HepG2 (cell line): ENCODE results near the gene OFD1. TPM values are rescaled to one million over a fixed set of nuclear protein-coding genes. Genes with fewer than 3 reads are reported as not detected.

Experiments used
- ATAC-seq: fragments of 200-7000 bp; cut with Tn5 transposase; 3 replicates; pipeline ENCODE4 v1.9.1; 2020; ENCODE audit warnings: mild to moderate bottlenecking, moderate library complexity
- BruUV-seq: library from RNA; stranded (reverse); fragments of 400-500 nt; replicated peaks from 2 replicates; lab custom pipeline; 2021; lab: Mats Ljungman, UMichigan
- CTCF ChIA-PET: fragments of 300-600 bp; formaldehyde crosslinking; extraction: SDS; loops from one replicate; lab custom pipeline; 2021; ENCODE audit warnings: low total read pairs, inconsistent platforms, low intra/inter-chr PET ratio; lab: Yijun Ruan, JAX
- POLR2A ChIA-PET: fragments of 350-600 bp; sonication (Branson Sonifier 250); formaldehyde crosslinking; loops from one replicate; lab custom pipeline; 2020; ENCODE audit warnings: antibody characterized with exemption, inconsistent platforms; lab: Yijun Ruan, JAX
- DNase-seq: peaks from one replicate; pipeline ENCODE4 v3.0.0-alpha.2; 2015; ENCODE audit warnings: low spot score
- FAIRE-seq: peaks from 3 replicates; lab custom pipeline; 2011; peaks lifted over from hg19 to GRCh38; lab: Jason Lieb, UNC
- H2AFZ ChIP-seq: one replicate; pipeline ENCODE4 v1.6.1; 2011; ENCODE audit warnings: low read length, inconsistent platforms
- H3K27ac ChIP-seq: fragments of 300-600 bp; 3 replicates; pipeline ENCODE4 v1.8.0; 2011; ENCODE audit warnings: mixed run types, mild to moderate bottlenecking, mixed read lengths, low read length, inconsistent platforms; ENCODE audit not compliant: insufficient read depth; ENCODE audit errors: extremely low read length
- H3K27me3 ChIP-seq, 2 experiments: fragments of 200-600 bp in 1 of 2; 2 replicates in 1 of 2; 3 replicates in 1 of 2; pipeline versions ENCODE4 v1.6.0 to v1.8.0; 2011; ENCODE audit warnings: low read length in 2 of 2, mild to moderate bottlenecking in 2 of 2, moderate library complexity in 2 of 2, inconsistent platforms in 1 of 2; ENCODE audit not compliant: insufficient read depth in 2 of 2, control insufficient read depth in 1 of 2
- H3K36me3 ChIP-seq, 2 experiments: fragments of 200-600 bp in 1 of 2; replicated peaks in 1 of 2; 2 replicates in 1 of 2; 3 replicates in 1 of 2; pipeline versions ENCODE4 v1.5.1 to v1.8.0; 2011; ENCODE audit warnings: low read length in 2 of 2, inconsistent platforms in 1 of 2; ENCODE audit not compliant: insufficient read depth in 2 of 2, control insufficient read depth in 1 of 2
- H3K4me1 ChIP-seq: 2 replicates; pipeline ENCODE4 v1.5.1; 2012; ENCODE audit warnings: low read length, inconsistent platforms; ENCODE audit not compliant: insufficient read depth
- H3K4me2 ChIP-seq: 2 replicates; pipeline ENCODE4 v1.6.0; 2011; ENCODE audit warnings: low read depth, low read length, inconsistent platforms
- H3K4me3 ChIP-seq, 3 experiments: fragments of 200-600 bp in 1 of 3; sonication (generic), shearing (Covaris generic) in 1 of 3; replicated peaks in 1 of 3; 2 replicates each; pipeline ENCODE4 v1.5.1; 2011 to 2016; ENCODE audit warnings: low read length in 3 of 3, inconsistent platforms in 2 of 3, low read depth in 2 of 3, mild to moderate bottlenecking in 2 of 3, control low read depth in 1 of 3, mixed read lengths in 1 of 3; ENCODE audit not compliant: insufficient read depth in 1 of 3
- H3K79me2 ChIP-seq: one replicate; pipeline ENCODE4 v1.6.1; 2011; ENCODE audit warnings: low read length, inconsistent platforms; ENCODE audit not compliant: insufficient read depth
- H3K9ac ChIP-seq: 2 replicates; pipeline ENCODE4 v1.6.0; 2011; ENCODE audit warnings: mild to moderate bottlenecking, low read depth, low read length, inconsistent platforms; ENCODE audit not compliant: insufficient read depth
- H3K9me3 ChIP-seq: 2 replicates; pipeline ENCODE4 v1.5.1; 2012; ENCODE audit warnings: mild to moderate bottlenecking, low read length
- H4K20me1 ChIP-seq: 2 replicates; pipeline ENCODE4 v1.6.0; 2011; ENCODE audit warnings: inconsistent platforms, mild to moderate bottlenecking, low read length, moderate library complexity; ENCODE audit not compliant: insufficient read depth
- AFF4 ChIP-seq: sonication (generic); formaldehyde crosslinking; IDR thresholded peaks from 2 replicates; pipeline ENCODE4 v1.4.0; 2020; ENCODE audit warnings: missing genetic modification reagents
- BRCA1 ChIP-seq: sonication (generic); formaldehyde crosslinking; IDR thresholded peaks from 2 replicates; pipeline ENCODE4 v1.4.0; 2020; ENCODE audit warnings: missing genetic modification reagents
- BRD4 ChIP-seq: sonication (generic); formaldehyde crosslinking; IDR thresholded peaks from 2 replicates; pipeline ENCODE4 v1.4.0; 2020; ENCODE audit warnings: missing genetic modification reagents
- CC2D1A ChIP-seq: sonication (generic); formaldehyde crosslinking; IDR thresholded peaks from 2 replicates; pipeline ENCODE4 v1.8.1; 2023; ENCODE audit warnings: mild to moderate bottlenecking, missing genetic modification reagents
- CEBPB ChIP-seq: IDR thresholded peaks from 2 replicates; pipeline ENCODE4 v1.6.1; 2011; ENCODE audit warnings: low read depth, low read length, improper control_type of control experiment, borderline replicate concordance
- CREB1 ChIP-seq, 2 experiments: fragments of 450-650 bp in 1 of 2; IDR thresholded peaks; 2 replicates each; pipeline ENCODE4 v1.6.1; 2016 to 2017; ENCODE audit warnings: control low read depth in 1 of 2, mild to moderate bottlenecking in 1 of 2, missing compliant biosample characterization in 1 of 2, missing genetic modification characterization in 1 of 2
- CREM ChIP-seq, 2 experiments: sonication (generic) in 1 of 2; formaldehyde crosslinking in 1 of 2; IDR thresholded peaks; 2 replicates each; pipeline versions ENCODE4 v1.4.0 to v1.6.1; 2016 to 2020; ENCODE audit warnings: antibody characterized with exemption in 1 of 2, mild to moderate bottlenecking in 1 of 2, missing genetic modification reagents in 1 of 2
- DPF2 ChIP-seq: sonication (generic); formaldehyde crosslinking; IDR thresholded peaks from 2 replicates; pipeline ENCODE4 v1.4.0; 2020; ENCODE audit warnings: mild to moderate bottlenecking, low read depth, missing genetic modification reagents, borderline replicate concordance
- MEIS2 ChIP-seq: sonication (generic); formaldehyde crosslinking; IDR thresholded peaks from 2 replicates; pipeline ENCODE4 v1.9.0; 2021; ENCODE audit warnings: mild to moderate bottlenecking, missing genetic modification reagents
- MIER3 ChIP-seq: IDR thresholded peaks from 2 replicates; pipeline ENCODE4 v1.6.1; 2016; ENCODE audit warnings: missing compliant biosample characterization, borderline replicate concordance
- PAF1 ChIP-seq: IDR thresholded peaks from 2 replicates; pipeline ENCODE4 v1.6.1; 2016; ENCODE audit warnings: missing genetic modification reagents, missing compliant biosample characterization
- RARG ChIP-seq: sonication (generic); formaldehyde crosslinking; IDR thresholded peaks from 2 replicates; pipeline ENCODE4 v1.4.0; 2020; ENCODE audit warnings: low read depth, mild to moderate bottlenecking, missing genetic modification reagents
- ZNF350 ChIP-seq: sonication (generic); formaldehyde crosslinking; IDR thresholded peaks from 2 replicates; pipeline ENCODE4 v1.4.0; 2020; ENCODE audit warnings: mild to moderate bottlenecking, low read depth, missing genetic modification reagents, borderline replicate concordance
- ZNF552 ChIP-seq: sonication (generic); formaldehyde crosslinking; IDR thresholded peaks from 2 replicates; pipeline ENCODE4 v1.9.0; 2022; ENCODE audit warnings: missing genetic modification reagents, mild to moderate bottlenecking, borderline replicate concordance
- WGBS: methylation state at CpG from one replicate; pipeline ENCODE4 v1.1.6; 2017; ENCODE audit warnings: low lambda C conversion rate; 5-methylcytosine and 5-hydroxymethylcytosine counted together
- in situ Hi-C: cut with HindIII; loops from 2 replicates; pipeline ENCODE4 v1.10.0; 2017; ENCODE audit warnings: low pct_unique_long_range_greater_than_20kb; ENCODE audit not compliant: extremely low pct_ligation_motif_present
- intact Hi-C: fragments of 100-400 bp; cut with micrococcal nuclease; formaldehyde crosslinking; loops from one replicate; pipeline ENCODE4 v1.10.0; 2022; ENCODE audit not compliant: unreplicated experiment
- polyA plus RNA-seq, 8 experiments: library from polyadenylated mRNA; depleted of rRNA in 3 of 8; stranded (reverse) in 7 of 8; unstranded in 1 of 8; fragments of >200 nt; fragmentation: Illumina TruSeq in 4 of 8; extraction: Trizol in 4 of 8; gene quantifications; 2 replicates each; pipeline versions ENCODE4 v1.2.1 to v1.2.3, GENCODE V29; 2011 to 2016; ENCODE audit warnings: low read depth in 4 of 8, missing spikeins in 1 of 8, mixed read lengths in 1 of 8; ENCODE audit not compliant: insufficient read depth in 1 of 8
- total RNA-seq, 5 experiments: library from RNA; depleted of rRNA; stranded (reverse); fragments of >200 nt; fragmentation: Illumina TruSeq; extraction: Trizol; gene quantifications; 2 replicates each; pipeline ENCODE4 v1.2.3, GENCODE V29; 2016; ENCODE audit warnings: low read depth in 1 of 5
- TF ChIP-seq, protein P1 (sequence below): IDR thresholded peaks from 2 replicates; pipeline ENCODE4 v1.6.1; 2016; ENCODE audit warnings: low read depth
- TF ChIP-seq, protein P2 (sequence below): IDR thresholded peaks from 2 replicates; pipeline ENCODE4 v1.6.1; 2016; ENCODE audit warnings: control low read depth

The OFD1 gene
- total and polyA plus RNA-seq, 2 of the 13 experiments (the other 11 are each of a cell fraction or from before 2014, with no cell fraction given) = 14.9 to 16.4 TPM

GRCh38 chrX:13790206-13791131 lies 55.9 kb downstream of the OFD1 start (continued):
- TF ChIP-seq, protein P1, sequence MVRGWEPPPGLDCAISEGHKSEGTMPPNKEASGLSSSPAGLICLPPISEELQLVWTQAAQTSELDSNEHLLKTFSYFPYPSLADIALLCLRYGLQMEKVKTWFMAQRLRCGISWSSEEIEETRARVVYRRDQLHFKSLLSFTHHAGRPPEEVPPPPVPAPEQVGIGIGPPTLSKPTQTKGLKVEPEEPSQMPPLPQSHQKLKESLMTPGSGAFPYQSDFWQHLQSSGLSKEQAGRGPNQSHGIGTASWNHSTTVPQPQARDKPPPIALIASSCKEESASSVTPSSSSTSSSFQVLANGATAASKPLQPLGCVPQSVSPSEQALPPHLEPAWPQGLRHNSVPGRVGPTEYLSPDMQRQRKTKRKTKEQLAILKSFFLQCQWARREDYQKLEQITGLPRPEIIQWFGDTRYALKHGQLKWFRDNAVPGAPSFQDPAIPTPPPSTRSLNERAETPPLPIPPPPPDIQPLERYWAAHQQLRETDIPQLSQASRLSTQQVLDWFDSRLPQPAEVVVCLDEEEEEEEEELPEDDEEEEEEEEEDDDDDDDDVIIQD (CRISPR knock-in tag) = no peak
- TF ChIP-seq MEIS2 (CRISPR knock-in tag) = no peak
- TF ChIP-seq ZNF350 = no peak
- TF ChIP-seq, all 625 proteins: peak for 0

GRCh38 chrX:13791145-13791544 lies 56.6 kb downstream of the OFD1 start:
- no peak for DNase-seq
- no peak overlapping the region for H3K9ac ChIP-seq
- 0 out of 5 replicates have a peak, but pooled peaks cover 0 to under 1% of the 10 kb centered on the region in 2 experiments for H3K27me3 ChIP-seq
- H3K4me2 ChIP-seq = no peak overlapping the region
- H4K20me1 ChIP-seq = no peaks in the 10 kb centered on the region
- H3K9me3 ChIP-seq = no peaks in the 10 kb centered on the region
- ATAC-seq = no peak
- no peaks in the 10 kb centered on the region for H3K36me3 ChIP-seq
- H3K4me3 ChIP-seq = no peak overlapping the region
- H2AFZ ChIP-seq = no peak overlapping the region
- ChIA-PET CTCF (no interaction called here), POLR2A (no interaction called here)
- no peak overlapping the region for H3K27ac ChIP-seq
- intact Hi-C loops (no loop called here), in situ Hi-C loops (no loop called here)
- FAIRE-seq = no peak
- BruUV-seq = no TSS peak
- no peaks in the 10 kb centered on the region for H3K79me2 ChIP-seq
- no peaks in the 10 kb centered on the region for H3K4me1 ChIP-seq
- 55% methylated on average over 2 of the region's 2 CpGs for WGBS
- TF ChIP-seq PAF1 (CRISPR knock-in tag) (no peak), ZNF552 (CRISPR knock-in tag) (no peak), CREB1 (IDR thresholded peaks at IDR 0.05) (no peak), CREB1 (CRISPR knock-in tag; IDR thresholded peaks at IDR 0.05) (no peak), CEBPB (no peak), CC2D1A (CRISPR knock-in tag) (no peak), BRD4 (CRISPR knock-in tag) (no peak), AFF4 (CRISPR knock-in tag) (no peak), BRCA1 (CRISPR knock-in tag) (no peak), DPF2 (CRISPR knock-in tag) (no peak), MIER3 (CRISPR knock-in tag) (no peak), CREM (IDR thresholded peaks at IDR 0.05) (no peak), CREM (CRISPR knock-in tag; IDR thresholded peaks at IDR 0.05) (no peak), RARG (CRISPR knock-in tag) (no peak)
- TF ChIP-seq, protein P2, sequence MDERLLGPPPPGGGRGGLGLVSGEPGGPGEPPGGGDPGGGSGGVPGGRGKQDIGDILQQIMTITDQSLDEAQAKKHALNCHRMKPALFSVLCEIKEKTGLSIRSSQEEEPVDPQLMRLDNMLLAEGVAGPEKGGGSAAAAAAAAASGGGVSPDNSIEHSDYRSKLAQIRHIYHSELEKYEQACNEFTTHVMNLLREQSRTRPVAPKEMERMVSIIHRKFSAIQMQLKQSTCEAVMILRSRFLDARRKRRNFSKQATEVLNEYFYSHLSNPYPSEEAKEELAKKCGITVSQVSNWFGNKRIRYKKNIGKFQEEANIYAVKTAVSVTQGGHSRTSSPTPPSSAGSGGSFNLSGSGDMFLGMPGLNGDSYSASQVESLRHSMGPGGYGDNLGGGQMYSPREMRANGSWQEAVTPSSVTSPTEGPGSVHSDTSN (CRISPR knock-in tag) = no peak
